Epithelial cell of esophagus (primary cell): ENCODE measurements around the gene TMEM86A.

ENCODE experiments used
- DNase-seq: peaks from one replicate; pipeline ENCODE4 v3.0.0; 2010; ENCODE audit warnings: low read depth
- H3K4me3 ChIP-seq: 2 replicates; pipeline ENCODE4 v1.5.1; 2011; ENCODE audit warnings: mild to moderate bottlenecking, low read length, control low read depth
- TF ChIP-seq, protein P1 (sequence below): IDR thresholded peaks from 2 replicates; pipeline ENCODE4 v1.5.1; 2011; ENCODE audit warnings: low read depth, mild to moderate bottlenecking, low read length, control low read depth, inconsistent platforms; ENCODE audit not compliant: insufficient read depth; ENCODE audit errors: missing control alignments

TMEM86A gene

DNA sequence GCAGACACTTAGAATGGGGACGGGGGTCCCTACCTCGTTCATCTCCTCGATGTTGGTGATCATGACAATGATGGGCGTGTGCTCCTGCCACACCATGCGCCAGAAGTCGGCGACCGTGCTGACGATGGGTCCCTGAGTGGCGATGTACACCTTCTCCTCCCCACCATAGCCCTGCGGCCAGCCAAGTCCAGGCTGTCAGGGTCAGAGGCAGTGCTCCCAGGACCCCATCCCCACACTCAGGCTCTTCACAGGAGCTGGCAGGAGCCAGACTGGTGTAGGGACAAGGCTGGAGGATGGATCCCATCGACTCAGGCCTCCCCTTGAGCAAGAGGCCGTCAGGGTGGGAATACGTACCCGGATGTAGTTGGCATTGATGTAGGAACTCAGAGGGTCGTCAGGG is 34.6 kb downstream of the TMEM86A start:
- TF ChIP-seq, protein P1, sequence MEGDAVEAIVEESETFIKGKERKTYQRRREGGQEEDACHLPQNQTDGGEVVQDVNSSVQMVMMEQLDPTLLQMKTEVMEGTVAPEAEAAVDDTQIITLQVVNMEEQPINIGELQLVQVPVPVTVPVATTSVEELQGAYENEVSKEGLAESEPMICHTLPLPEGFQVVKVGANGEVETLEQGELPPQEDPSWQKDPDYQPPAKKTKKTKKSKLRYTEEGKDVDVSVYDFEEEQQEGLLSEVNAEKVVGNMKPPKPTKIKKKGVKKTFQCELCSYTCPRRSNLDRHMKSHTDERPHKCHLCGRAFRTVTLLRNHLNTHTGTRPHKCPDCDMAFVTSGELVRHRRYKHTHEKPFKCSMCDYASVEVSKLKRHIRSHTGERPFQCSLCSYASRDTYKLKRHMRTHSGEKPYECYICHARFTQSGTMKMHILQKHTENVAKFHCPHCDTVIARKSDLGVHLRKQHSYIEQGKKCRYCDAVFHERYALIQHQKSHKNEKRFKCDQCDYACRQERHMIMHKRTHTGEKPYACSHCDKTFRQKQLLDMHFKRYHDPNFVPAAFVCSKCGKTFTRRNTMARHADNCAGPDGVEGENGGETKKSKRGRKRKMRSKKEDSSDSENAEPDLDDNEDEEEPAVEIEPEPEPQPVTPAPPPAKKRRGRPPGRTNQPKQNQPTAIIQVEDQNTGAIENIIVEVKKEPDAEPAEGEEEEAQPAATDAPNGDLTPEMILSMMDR = no peak
- no peak for DNase-seq
- no peak overlapping the region for H3K4me3 ChIP-seq

GRCh38 chr11:18736590-18737148 is 38.1 kb downstream of the TMEM86A start:
- DNase-seq = no peak
- TF ChIP-seq, protein P1 = no peak
- no peak overlapping the region for H3K4me3 ChIP-seq

DNA sequence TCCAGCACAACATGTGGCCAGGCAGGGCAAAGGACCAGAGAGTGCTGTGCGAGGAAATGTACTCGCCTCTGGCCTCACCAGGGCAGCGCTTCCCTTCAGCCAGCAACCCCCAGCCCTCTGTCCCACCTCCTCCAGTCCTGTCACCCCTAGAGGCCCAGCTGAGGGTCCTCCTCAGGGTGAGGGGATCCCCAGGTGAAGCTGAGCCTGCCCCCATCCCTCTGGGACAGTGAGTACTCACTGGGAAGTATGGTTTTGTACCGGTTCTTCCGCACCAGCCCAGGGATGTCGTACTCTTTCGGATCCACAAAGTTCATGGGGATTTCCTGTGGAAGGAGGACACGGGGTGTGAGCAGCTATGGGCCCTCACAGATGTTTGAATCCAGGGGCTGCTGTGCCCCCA is 39.1 kb downstream of the TMEM86A start:
- TF ChIP-seq, protein P1 = no peak
- no peak for DNase-seq
- H3K4me3 ChIP-seq = no peak overlapping the region

GRCh38 chr11:18739685-18740084 is 41.1 kb downstream of the TMEM86A start:
- TF ChIP-seq, protein P1 = no peak
- H3K4me3 ChIP-seq = no peak overlapping the region
- DNase-seq = no peak

- TF ChIP-seq, protein P1 = no peak
- H3K4me3 ChIP-seq = no peak overlapping the region
- no peak for DNase-seq
Measured at GRCh38 chr11:18741783-18742182, 43.2 kb downstream of the TMEM86A start.

- H3K4me3 ChIP-seq = no peak overlapping the region
- no peak for DNase-seq
- TF ChIP-seq, protein P1 = no peak
Measured at GRCh38 chr11:18743365-18743764, 44.8 kb downstream of the TMEM86A start.

- no peak overlapping the region for H3K4me3 ChIP-seq
- TF ChIP-seq, protein P1 = no peak
- no peak for DNase-seq
Measured at GRCh38 chr11:18743900-18744514, 45.4 kb downstream of the TMEM86A start.
